Measurements from ENCODE around the gene GMNC.

- no peak for TF ChIP-seq CTCF (conservative IDR thresholded peaks at IDR 0.05 in 1 of 2, IDR thresholded peaks at IDR 0.05 in 1 of 2; ENCODE audit: low read depth in 1 of 2, low read length in 2 of 2)
- no peak for TF ChIP-seq EZH2 (IDR thresholded peaks at IDR 0.05; ENCODE audit: low read length, missing control alignments)
Measured at GRCh38 chr3:190826018-190826417, 36.5 kb downstream of the GMNC start.
